ACC112 (cell line): ENCODE results near the gene FAM3A.
"Not testable (repeated sequence)": the region's sequence is repeated elsewhere in the genome, so short reads cannot be mapped to it uniquely, and the experiment has no call there.

Experiments used
- H2AFZ ChIP-seq: fragments of 200-600 bp; sonication (generic); one replicate; pipeline ENCODE4 v1.6.0; 2017; ENCODE audit warnings: antibody characterized with exemption, low read length; ENCODE audit not compliant: unreplicated experiment
- H3K27ac ChIP-seq: fragments of 200-600 bp; sonication (generic); 2 replicates; pipeline ENCODE4 v1.5.1; 2014; ENCODE audit warnings: low read depth, mild to moderate bottlenecking, antibody characterized with exemption, low read length, moderate library complexity
- H3K27me3 ChIP-seq: fragments of 200-600 bp; sonication (generic); 2 replicates; pipeline ENCODE4 v1.6.1; 2014; ENCODE audit warnings: mild to moderate bottlenecking, antibody characterized with exemption, low read length, moderate library complexity, mixed read lengths; ENCODE audit not compliant: insufficient read depth
- H3K36me3 ChIP-seq: fragments of 200-600 bp; sonication (generic); 2 replicates; pipeline ENCODE4 v1.6.1; 2016; ENCODE audit warnings: mild to moderate bottlenecking, antibody characterized with exemption, low read length, moderate library complexity, mixed read lengths; ENCODE audit not compliant: insufficient read depth
- H3K4me1 ChIP-seq: fragments of 200-600 bp; sonication (generic); one replicate; pipeline ENCODE4 v1.6.1; 2016; ENCODE audit warnings: low read length, mixed read lengths; ENCODE audit not compliant: insufficient read depth, unreplicated experiment, control insufficient read depth
- H3K4me3 ChIP-seq: fragments of 200-600 bp; sonication (generic); 2 replicates; pipeline ENCODE4 v1.5.1; 2014; ENCODE audit warnings: mild to moderate bottlenecking, low read depth, low read length
- H3K79me2 ChIP-seq: fragments of 200-600 bp; sonication (generic); one replicate; pipeline ENCODE4 v1.6.0; 2016; ENCODE audit warnings: low read length; ENCODE audit not compliant: control insufficient read depth, unreplicated experiment, insufficient read depth

FAM3A gene

DNA sequence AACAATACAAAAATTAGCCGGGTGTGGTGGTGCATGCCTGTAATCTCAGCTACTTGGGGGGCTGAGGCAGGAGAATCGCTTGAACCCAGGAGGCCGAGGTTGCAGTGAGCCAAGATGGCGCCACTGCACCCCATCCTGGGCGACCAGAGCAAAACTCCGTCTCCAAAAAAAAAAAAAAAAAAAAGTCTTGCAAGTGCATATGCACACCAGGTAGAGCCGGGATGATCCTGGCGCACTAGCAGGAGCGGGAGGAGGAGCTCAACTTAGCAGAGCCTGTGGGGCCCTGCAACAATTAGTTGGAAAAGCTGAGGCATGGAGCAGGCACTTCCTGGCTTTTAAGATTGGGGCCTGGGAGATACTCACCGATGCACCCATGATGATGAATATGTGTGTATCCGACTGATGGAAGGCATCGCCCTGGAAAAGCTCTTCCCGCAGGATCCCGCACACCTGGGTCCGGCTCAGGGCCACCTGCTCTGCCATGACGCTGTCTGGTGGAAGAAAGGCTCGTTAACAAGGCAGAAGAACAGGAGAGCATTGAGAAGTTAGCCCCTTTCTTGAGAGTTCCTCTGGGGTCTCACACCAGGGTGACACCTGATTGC, 29.7 kb upstream of the FAM3A start:
- Histone ChIP-seq H3K79me2 (peaks cover 52% of the 10 kb centered on the region), H3K27ac (no peak overlapping the region), H3K4me1 (peaks cover 44% of the 10 kb centered on the region), H3K27me3 (no peaks in the 10 kb centered on the region), H3K4me3 (peak overlapping the region; percentile 84), H3K36me3 (no peaks in the 10 kb centered on the region; the same call in 1 of the 2 replicates), H2AFZ (no peak overlapping the region)

- Histone ChIP-seq H3K79me2 (peaks cover 38% of the 10 kb centered on the region), H2AFZ (no peak overlapping the region), H3K4me3 (peak overlapping the region; percentile 69), H3K4me1 (peaks cover 39% of the 10 kb centered on the region), H3K27ac (peak overlapping the region; percentile 99), H3K36me3 (no peaks in the 10 kb centered on the region; the same call in 1 of the 2 replicates), H3K27me3 (no peaks in the 10 kb centered on the region)
These were observed 26.8 kb upstream of the FAM3A start for GRCh38 chrX:154542723-154543424.

DNA sequence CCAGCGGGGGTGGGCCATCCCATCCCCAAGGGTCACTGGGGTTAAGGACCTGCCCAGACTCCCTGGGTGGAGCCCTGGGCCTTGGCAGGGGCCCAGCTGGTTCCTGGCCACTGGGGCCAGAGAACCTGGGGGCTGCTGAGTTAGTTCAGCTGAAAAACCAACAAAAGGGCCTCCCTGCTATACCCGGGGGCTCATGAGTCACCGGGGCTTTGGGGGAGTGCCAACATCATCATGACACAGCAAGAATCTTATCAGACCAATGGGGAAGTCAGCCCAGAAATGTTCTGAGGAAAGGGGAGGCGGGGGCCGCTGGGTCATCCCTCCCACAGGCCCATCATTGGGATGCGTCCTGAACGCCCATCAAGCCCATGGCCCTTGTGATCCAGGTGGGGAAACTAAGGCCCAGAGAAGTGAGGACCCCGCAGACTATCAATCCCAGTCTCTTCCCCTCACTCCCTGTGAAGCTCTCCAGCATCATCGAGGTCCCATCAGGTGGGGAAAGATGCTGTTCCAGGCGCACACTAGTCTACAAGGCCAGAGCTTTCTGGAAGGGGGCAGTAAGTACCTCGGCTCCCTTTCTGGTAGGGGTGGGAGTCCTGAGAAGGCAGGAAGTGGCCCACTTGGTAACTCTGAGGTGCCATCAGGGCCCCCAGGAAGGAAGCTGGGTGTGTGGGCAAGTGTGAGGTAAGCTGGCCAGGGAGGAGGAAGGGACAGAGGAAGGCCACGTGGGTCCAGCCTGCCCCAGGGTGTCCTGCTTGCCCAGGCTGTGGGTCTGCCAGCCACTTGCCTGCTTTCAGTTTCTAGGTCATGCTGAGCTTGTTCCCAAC, 26.1 kb upstream of the FAM3A start:
- H3K4me1 ChIP-seq, result peaks cover 39% of the 10 kb centered on the region
- H3K79me2 ChIP-seq, result peaks cover 37% of the 10 kb centered on the region
- no peak overlapping the region for H2AFZ ChIP-seq
- H3K27me3 ChIP-seq, result no peaks in the 10 kb centered on the region
- peak overlapping the region; percentile 69 for H3K4me3 ChIP-seq
- H3K27ac ChIP-seq, result peak overlapping the region; percentile 99
- no peaks in the 10 kb centered on the region; the same call in 1 of the 2 replicates for H3K36me3 ChIP-seq

DNA sequence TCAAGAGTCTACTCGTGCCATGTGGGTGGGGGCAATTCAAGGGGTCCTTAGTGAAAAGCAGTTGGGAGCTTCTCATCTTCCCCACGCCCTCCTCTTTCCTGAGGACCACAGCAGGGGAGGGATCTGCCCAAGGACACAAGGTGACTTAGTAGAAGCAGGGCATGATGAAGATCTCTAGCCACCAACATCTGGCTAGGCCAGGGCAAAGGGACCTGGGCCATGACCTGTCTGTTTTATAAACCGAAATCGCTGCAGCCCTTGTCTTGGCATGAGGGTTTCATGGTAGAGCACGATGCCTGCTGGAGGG, 25.5 kb upstream of the FAM3A start:
- H2AFZ ChIP-seq, result no peak overlapping the region
- H3K36me3 ChIP-seq, result no peaks in the 10 kb centered on the region; the same call in 1 of the 2 replicates
- no peaks in the 10 kb centered on the region for H3K27me3 ChIP-seq
- H3K4me3 ChIP-seq, result peak overlapping the region; percentile 35; the same call in 1 of the 2 replicates
- peaks cover 37% of the 10 kb centered on the region for H3K79me2 ChIP-seq
- H3K27ac ChIP-seq, result peak overlapping the region; percentile 99
- H3K4me1 ChIP-seq, result peaks cover 39% of the 10 kb centered on the region

DNA sequence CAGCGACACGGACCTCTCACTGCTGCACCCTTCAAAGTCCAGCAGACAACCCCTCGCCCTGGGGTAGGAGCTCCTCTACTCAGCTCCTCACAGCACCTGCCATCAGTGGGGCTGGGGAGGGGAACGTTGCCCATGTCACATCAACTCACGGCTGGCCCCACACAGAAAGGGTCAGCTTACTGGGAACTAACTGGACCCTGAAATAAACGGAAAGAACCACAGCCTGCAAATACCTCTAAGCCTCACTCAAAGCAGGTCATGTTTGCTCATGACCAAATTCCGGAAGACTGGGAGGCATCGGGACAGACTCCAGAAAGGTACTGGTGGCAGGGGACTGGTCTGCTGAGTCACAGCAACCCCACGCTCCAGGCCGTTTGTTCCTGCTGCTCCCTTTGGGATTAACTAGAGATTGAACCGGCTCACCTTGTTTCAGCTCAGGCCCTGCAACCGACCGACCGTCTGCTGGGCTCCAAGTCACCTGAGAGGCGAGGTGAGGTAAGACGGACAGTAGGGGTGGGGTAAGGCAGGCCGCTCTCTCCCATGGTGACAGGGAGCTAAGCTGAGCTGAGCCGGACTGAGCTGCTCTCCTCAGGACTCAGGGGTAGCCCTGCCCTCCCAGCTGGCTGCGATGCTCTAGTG, 25.0 kb upstream of the FAM3A start:
- H3K79me2 ChIP-seq, result peaks cover 33% of the 10 kb centered on the region
- no peaks in the 10 kb centered on the region; the same call in 1 of the 2 replicates for H3K36me3 ChIP-seq
- H3K27me3 ChIP-seq, result no peaks in the 10 kb centered on the region
- 0 out of 2 replicates have a peak overlapping the region, but pooled peaks have one; percentile 35 for H3K4me3 ChIP-seq
- peaks cover 39% of the 10 kb centered on the region for H3K4me1 ChIP-seq
- H2AFZ ChIP-seq, result no peak overlapping the region
- H3K27ac ChIP-seq, result peak overlapping the region; percentile 99

DNA sequence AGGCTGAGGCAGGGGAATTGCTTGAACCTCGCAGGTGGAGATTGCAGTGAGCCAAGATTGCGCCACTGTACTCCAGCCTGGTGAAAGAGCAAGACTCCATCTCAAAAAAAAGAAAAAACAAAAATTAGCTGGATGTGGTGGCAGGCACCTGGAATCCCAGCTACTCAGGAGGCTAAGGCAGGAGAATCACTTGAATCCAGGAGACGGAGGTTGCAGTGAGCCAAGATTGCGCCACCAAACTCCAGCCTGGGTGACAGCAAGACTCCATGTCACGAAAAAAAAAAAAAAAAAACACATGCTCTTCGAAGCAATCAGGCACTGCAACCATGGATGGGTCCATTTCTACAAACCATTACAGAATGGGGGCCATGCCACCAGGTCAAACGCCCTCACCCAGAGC, 24.3 kb upstream of the FAM3A start:
- H3K27me3 ChIP-seq, H2AFZ ChIP-seq, H3K36me3 ChIP-seq, H3K4me3 ChIP-seq: not testable (repeated sequence)
- peak overlapping the region; percentile 99 for H3K27ac ChIP-seq
- H3K4me1 ChIP-seq, result peaks cover 39% of the 10 kb centered on the region
- peaks cover 29% of the 10 kb centered on the region for H3K79me2 ChIP-seq

DNA sequence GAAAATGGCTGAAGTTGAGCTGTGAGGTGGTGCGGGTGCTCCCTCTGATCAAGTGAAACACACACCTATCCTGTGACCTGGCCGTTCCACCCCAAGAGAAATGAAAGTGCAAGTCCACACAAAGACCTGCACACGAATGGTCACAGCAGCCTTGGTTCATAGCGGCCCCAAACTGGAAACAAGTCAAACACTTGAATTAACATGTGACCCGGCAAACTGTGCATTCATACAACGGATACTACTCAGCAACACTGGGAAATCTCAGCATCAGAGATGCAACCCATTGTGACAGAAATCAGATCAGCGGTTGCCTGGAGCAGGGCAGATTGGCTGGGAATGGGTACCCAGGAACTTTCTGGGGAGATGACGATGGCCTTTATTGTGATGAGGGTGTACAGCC, 23.0 kb upstream of the FAM3A start:
- no peak overlapping the region for H2AFZ ChIP-seq
- H3K4me3 ChIP-seq, result no peak overlapping the region
- no peaks in the 10 kb centered on the region for H3K27me3 ChIP-seq
- peaks cover 40% of the 10 kb centered on the region for H3K4me1 ChIP-seq
- H3K36me3 ChIP-seq, result no peaks in the 10 kb centered on the region
- no peak overlapping the region for H3K27ac ChIP-seq
- peaks cover 18% of the 10 kb centered on the region for H3K79me2 ChIP-seq

DNA sequence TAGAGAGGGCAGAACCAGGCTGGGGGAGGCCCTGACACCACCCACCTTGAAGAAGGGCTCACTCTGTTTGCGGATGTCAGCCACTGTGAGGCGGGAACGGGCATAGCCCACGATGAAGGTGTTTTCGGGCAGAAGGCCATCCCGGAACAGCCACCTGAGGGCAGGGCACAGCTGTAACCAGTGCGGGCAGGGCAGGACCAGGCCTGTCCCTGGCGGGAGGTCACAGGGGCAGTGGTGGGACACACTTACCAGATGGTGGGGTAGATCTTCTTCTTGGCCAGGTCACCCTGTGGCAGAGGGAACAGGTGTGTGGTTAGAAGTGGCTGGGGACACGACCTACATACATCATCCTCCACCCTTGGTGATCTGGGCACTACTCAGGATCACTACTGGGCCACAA, 19.9 kb upstream of the FAM3A start:
- no peaks in the 10 kb centered on the region for H3K27me3 ChIP-seq
- H3K79me2 ChIP-seq, result peaks cover 14% of the 10 kb centered on the region
- no peak overlapping the region for H3K27ac ChIP-seq
- H3K4me1 ChIP-seq, result peaks cover 18% of the 10 kb centered on the region
- H3K4me3 ChIP-seq, result no peak overlapping the region
- H3K36me3 ChIP-seq, result no peaks in the 10 kb centered on the region
- H2AFZ ChIP-seq, result no peak overlapping the region

- Histone ChIP-seq H3K27me3 (no peaks in the 10 kb centered on the region), H3K4me3 (no peak overlapping the region), H2AFZ (no peak overlapping the region), H3K27ac (0 out of 2 replicates have a peak overlapping the region, but pooled peaks have one; percentile 32), H3K79me2 (peaks cover 10% of the 10 kb centered on the region), H3K36me3 (no peaks in the 10 kb centered on the region), H3K4me1 (peaks cover 14% of the 10 kb centered on the region)
These were observed 18.7 kb upstream of the FAM3A start for GRCh38 chrX:154534526-154535322.

- no peak overlapping the region for H3K27ac ChIP-seq
- H3K27me3 ChIP-seq, result no peaks in the 10 kb centered on the region
- no peaks in the 10 kb centered on the region for H3K36me3 ChIP-seq
These were observed 16.7 kb upstream of the FAM3A start for GRCh38 chrX:154532690-154533089.

More at GRCh38 chrX:154532690-154533089, 16.7 kb upstream of the FAM3A start:
- Histone ChIP-seq H3K79me2 (peaks cover 3% of the 10 kb centered on the region), H2AFZ (no peak overlapping the region), H3K4me3 (no peak overlapping the region), H3K4me1 (peaks cover 14% of the 10 kb centered on the region)
